Fibroblast of the aortic adventitia (primary cell): Measurements from ENCODE around the gene PIGZ. TPM values are rescaled to one million over a fixed set of nuclear protein-coding genes. Genes with fewer than 3 reads are reported as not detected.

Experiments
- DNase-seq: peaks from one replicate; pipeline ENCODE4 v3.0.0-alpha.2; 2010; ENCODE audit warnings: low read depth
- H3K4me3 ChIP-seq: 2 replicates; pipeline ENCODE4 v1.5.1; 2011; ENCODE audit warnings: low read depth, mild to moderate bottlenecking, control low read depth, low read length, moderate library complexity
- total RNA-seq: library from RNA; depleted of rRNA; stranded (reverse); fragments of >200 nt; gene quantifications from 2 replicates; pipeline ENCODE4 v1.2.3, GENCODE V29; 2012; ENCODE audit warnings: low replicate concordance
- TF ChIP-seq, protein P1 (sequence below): IDR thresholded peaks from 2 replicates; pipeline ENCODE4 v1.5.1; 2011; ENCODE audit warnings: mild to moderate bottlenecking, low read length, control low read depth, inconsistent platforms; ENCODE audit not compliant: insufficient read depth

Gene PIGZ
- total RNA-seq, 1 donor, result 1.9 TPM

GRCh38 chr3:197000211-197000610 lies 31.6 kb upstream of the PIGZ start:
- peak; percentile 9 for DNase-seq
- no peak overlapping the region for H3K4me3 ChIP-seq
- TF ChIP-seq, protein P1, sequence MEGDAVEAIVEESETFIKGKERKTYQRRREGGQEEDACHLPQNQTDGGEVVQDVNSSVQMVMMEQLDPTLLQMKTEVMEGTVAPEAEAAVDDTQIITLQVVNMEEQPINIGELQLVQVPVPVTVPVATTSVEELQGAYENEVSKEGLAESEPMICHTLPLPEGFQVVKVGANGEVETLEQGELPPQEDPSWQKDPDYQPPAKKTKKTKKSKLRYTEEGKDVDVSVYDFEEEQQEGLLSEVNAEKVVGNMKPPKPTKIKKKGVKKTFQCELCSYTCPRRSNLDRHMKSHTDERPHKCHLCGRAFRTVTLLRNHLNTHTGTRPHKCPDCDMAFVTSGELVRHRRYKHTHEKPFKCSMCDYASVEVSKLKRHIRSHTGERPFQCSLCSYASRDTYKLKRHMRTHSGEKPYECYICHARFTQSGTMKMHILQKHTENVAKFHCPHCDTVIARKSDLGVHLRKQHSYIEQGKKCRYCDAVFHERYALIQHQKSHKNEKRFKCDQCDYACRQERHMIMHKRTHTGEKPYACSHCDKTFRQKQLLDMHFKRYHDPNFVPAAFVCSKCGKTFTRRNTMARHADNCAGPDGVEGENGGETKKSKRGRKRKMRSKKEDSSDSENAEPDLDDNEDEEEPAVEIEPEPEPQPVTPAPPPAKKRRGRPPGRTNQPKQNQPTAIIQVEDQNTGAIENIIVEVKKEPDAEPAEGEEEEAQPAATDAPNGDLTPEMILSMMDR, result no peak

- TF ChIP-seq, protein P1, result no peak
- H3K4me3 ChIP-seq, result no peak overlapping the region
- no peak for DNase-seq
These were observed 30.5 kb upstream of the PIGZ start for GRCh38 chr3:196998966-196999760.

GRCh38 chr3:196997311-196997710 lies 28.7 kb upstream of the PIGZ start:
- H3K4me3 ChIP-seq, result no peak overlapping the region
- DNase-seq, result no peak
- TF ChIP-seq, protein P1, result no peak

DNA sequence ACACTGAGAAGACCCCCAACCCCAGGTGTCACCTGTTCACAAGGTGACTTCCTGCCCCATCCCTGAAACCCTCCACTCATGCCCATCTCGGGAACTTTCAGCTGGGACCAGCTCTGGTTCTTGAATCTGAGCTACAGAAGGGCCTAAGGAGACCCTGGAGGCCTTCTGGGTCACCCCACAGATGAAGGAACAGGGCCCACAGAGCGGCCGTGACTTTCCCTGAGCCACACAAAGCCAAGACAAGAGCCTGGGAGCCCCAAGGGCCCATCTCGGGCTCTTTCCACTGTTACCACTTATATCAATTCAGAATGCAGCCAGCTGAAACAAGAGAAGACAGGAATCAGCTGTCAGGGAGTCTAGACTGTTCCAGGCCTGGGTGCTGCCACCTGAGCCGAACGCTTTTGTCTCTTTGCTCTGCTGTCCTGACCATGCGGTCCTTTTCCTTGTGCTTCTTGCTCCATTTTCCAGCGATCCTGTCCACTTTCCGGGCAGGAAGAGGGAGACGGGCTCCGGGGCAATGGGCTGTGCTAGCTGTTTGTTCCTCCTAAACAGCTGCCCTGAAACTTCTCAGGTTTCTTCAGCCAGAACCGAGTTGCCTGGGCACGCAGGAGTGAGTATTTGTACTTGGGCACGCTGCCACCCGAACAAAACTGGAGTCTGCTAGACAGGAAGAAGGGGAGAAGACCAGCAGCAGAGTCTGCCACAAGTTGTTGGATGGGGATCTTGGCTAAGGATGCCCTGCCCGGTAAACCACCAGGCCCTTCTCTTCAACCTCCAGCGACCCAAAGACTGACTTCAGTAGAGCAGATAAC lies 28.0 kb upstream of the PIGZ start:
- TF ChIP-seq, protein P1, result no peak
- DNase-seq, result no peak
- no peak overlapping the region for H3K4me3 ChIP-seq

DNA sequence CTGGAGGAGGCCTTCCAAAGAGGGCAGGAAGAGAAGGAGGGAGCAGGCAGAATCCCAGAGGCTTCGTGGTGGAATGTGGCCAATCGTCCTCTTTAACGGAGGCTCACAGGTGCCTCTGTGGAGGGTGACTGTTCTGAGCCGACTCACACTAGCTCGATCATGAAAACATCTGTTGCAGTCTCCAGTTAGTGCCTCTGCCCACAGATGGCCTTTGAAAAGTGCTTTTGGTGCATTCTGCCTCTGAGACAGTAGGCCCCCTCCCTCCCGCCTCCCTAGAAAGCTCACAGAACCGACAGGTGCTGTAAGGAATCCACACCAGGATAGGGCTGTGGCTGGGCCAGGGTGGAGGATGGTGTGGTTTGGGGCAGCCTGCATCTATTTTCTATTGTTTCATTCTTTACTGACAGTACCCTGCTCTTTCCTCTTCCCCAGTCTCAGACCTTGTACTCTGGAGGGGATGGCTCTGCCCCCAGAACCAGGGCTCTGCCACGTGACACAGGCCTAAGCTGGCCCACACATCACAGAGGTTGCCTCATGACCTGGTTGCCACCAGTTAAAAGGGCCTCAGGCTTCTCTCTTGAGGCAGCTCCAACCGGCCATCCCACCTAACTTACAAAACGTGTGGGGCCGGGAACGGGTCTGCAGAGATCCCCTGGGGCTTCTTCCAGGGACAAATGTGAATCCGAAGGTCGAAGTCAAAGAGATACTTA lies 27.2 kb upstream of the PIGZ start:
- no peak overlapping the region for H3K4me3 ChIP-seq
- TF ChIP-seq, protein P1, result no peak
- DNase-seq, result no peak

DNA sequence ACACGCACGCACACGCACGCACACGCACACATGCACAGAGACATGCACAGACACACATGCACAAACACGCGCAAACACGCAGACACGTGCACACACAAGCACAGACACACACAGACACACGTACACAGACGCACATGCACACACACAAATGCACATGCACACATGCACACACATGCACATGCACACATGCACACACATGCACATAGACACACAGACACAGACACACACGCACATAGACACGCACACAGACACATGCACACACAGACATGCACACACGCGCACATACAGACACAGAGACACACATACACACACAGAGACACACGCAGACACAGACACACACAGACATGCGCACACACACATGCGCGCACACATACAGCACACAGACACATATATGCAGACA lies 26.4 kb upstream of the PIGZ start:
- no peak overlapping the region for H3K4me3 ChIP-seq
- TF ChIP-seq, protein P1, result no peak
- DNase-seq, result no peak
